ENCODE results near the gene KLHDC2.

Gene KLHDC2

GRCh38 chr14:49820176-49820575 lies 52.2 kb downstream of the KLHDC2 start:
- no peak overlapping the region for H3K4me3 Mint-ChIP-seq
- no peak overlapping the region for H3K27ac Mint-ChIP-seq
- H3K9me3 Mint-ChIP-seq: peaks cover 7% of the 10 kb centered on the region
- peaks cover 72% of the 10 kb centered on the region for H3K36me3 Mint-ChIP-seq (ENCODE audit: low read depth)
- H3K27me3 Mint-ChIP-seq: no peaks in the 10 kb centered on the region
- no peaks in the 10 kb centered on the region for H3K4me1 Mint-ChIP-seq (ENCODE audit: low read depth)

DNA sequence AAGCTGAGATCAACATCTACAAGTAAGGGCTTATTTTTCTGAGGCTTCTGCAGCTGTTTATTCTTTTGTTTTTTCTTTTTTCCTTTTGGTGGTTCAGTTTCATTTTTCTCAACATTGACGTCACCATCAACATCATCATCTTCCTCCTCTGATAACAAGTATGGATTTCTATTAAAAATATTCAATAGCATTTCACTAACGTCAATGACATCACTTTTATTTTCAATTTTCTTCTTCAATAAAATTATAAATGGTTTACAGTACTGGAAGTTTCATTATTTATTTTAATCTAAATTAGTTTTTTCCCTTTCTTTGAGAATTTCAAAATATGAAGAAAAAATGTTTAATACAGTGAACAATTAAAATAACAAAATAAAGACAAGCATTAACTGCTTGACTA lies 60.7 kb downstream of the KLHDC2 start:
- Mint-ChIP-seq H3K27ac (no peak overlapping the region), H3K4me3 (no peak overlapping the region), H3K27me3 (no peaks in the 10 kb centered on the region), H3K36me3 (ENCODE audit: low read depth) (peaks cover 86% of the 10 kb centered on the region), H3K9me3 (no peaks in the 10 kb centered on the region), H3K4me1 (ENCODE audit: low read depth) (no peaks in the 10 kb centered on the region)

All from stimulated activated naive CD8-positive, alpha-beta T cell treated with anti-CD3 and anti-CD28 coated beads, Interleukin-15, Interleukin-2, amounts not matched to agents 100 ng/mL and 50 ng/mL, for 24 hours (primary cell).